Stomach (tissue), 9 donors: Measurements from ENCODE around the gene CD9. TPM values are rescaled to one million over a fixed set of nuclear protein-coding genes. Genes with fewer than 3 reads are reported as not detected.
A peak's percentile ranks its signal among the peaks of the same experiment; 100 is the strongest.

Source experiments
- DNase-seq, 2 donors: peaks; one replicate each; pipeline versions ENCODE4 v3.0.0 to v3.0.0-alpha.2; 2013 to 2019
- H3K27ac ChIP-seq, 5 donors: fragments of 200-600 bp in 4 of 5; sonication (generic) in 4 of 5; one replicate each; pipeline ENCODE4 v1.5.1; 2013 to 2019; ENCODE audit warnings: mild to moderate bottlenecking in 1 of 5, moderate library complexity in 1 of 5
- H3K27me3 ChIP-seq, 3 donors: fragments of 200-600 bp; sonication (generic); one replicate each; pipeline ENCODE4 v1.5.1; 2017 to 2019; ENCODE audit warnings: mixed run types in 1 of 3
- H3K36me3 ChIP-seq, 4 donors: fragments of 200-600 bp; sonication (generic); 1 replicate in 3 of 4; 2 replicates in 1 of 4; pipeline ENCODE4 v1.5.1; 2016 to 2019
- H3K4me1 ChIP-seq, 4 donors: fragments of 200-600 bp; sonication (generic); one replicate each; pipeline ENCODE4 v1.5.1; 2016 to 2019
- H3K4me3 ChIP-seq, 4 donors: fragments of 200-600 bp; sonication (generic) in 3 of 4; one replicate each; pipeline ENCODE4 v1.5.1; 2016 to 2019; ENCODE audit warnings: mild to moderate bottlenecking in 1 of 4
- H3K9me3 ChIP-seq, 4 donors: fragments of 200-600 bp; sonication (generic); one replicate each; pipeline ENCODE4 v1.5.1; 2016 to 2019
- CTCF ChIP-seq, 7 experiments: fragments of 450-650 bp in 4 of 7; fragments of 200-600 bp in 3 of 7; sonication (generic) in 3 of 7; IDR thresholded peaks; one replicate each; pipeline ENCODE4 v1.5.1; 2016 to 2019; ENCODE audit warnings: antibody characterized with exemption in 7 of 7, control low read depth in 2 of 7, mild to moderate bottlenecking in 1 of 7
- EP300 ChIP-seq: sonication (generic); formaldehyde crosslinking; IDR thresholded peaks from one replicate; pipeline ENCODE4 v1.6.1; 2017; ENCODE audit warnings: antibody characterized with exemption
- POLR2A ChIP-seq, 4 donors: fragments of 450-650 bp; IDR thresholded peaks; one replicate each; pipeline ENCODE4 v1.6.1; 2016; ENCODE audit warnings: antibody characterized with exemption in 4 of 4, control low read depth in 2 of 4, mild to moderate bottlenecking in 1 of 4, moderate library complexity in 1 of 4
- POLR2AphosphoS5 ChIP-seq, 3 donors: sonication (generic); formaldehyde crosslinking; IDR thresholded peaks; one replicate each; pipeline ENCODE4 v1.6.1; 2016; ENCODE audit warnings: antibody characterized with exemption in 3 of 3
- WGBS, 5 donors: extraction: QIAGEN DNeasy Blood & Tissue Kit in 3 of 5; methylation state at CpG; one replicate each; pipeline versions ENCODE4 v1.1.5 to v1.1.7; 2013 to 2018; 5-methylcytosine and 5-hydroxymethylcytosine counted together
- intact Hi-C: fragments of 100-400 bp; cut with DNase I; formaldehyde crosslinking; loops from one replicate; pipeline ENCODE4 v1.15.1; 2023; ENCODE audit warnings: low total_unique reads
- polyA plus RNA-seq, 3 donors: library from polyadenylated mRNA; stranded (reverse); fragments of 200-250 nt; gene quantifications; one replicate each; pipeline ENCODE4 v1.2.3, GENCODE V29; 2013
- total RNA-seq, 5 donors: library from RNA; depleted of rRNA; stranded (reverse); fragments of >200 nt; gene quantifications; one replicate each; pipeline versions ENCODE4 v1.1.0 to v1.2.3, GENCODE V29; 2014 to 2016
- donor health status: healthy with polysubstance abuse.
- donor health status: Bipolar disorder and iron deficiency.
- donor health status: healthy.

CD9 gene
- total and polyA plus RNA-seq, 8 donors: 51.0 to 421 (median 139) TPM

GRCh38 chr12:6274231-6275221 lies 74.3 kb downstream of the CD9 start:
- H3K4me1 ChIP-seq: peaks cover 26 to 51% (median 35%) of the 10 kb centered on the region in 4 donors
- peak overlapping the region in 3 of 5 donors; percentile 4 to 34 (median 7) for H3K27ac ChIP-seq
- no peak overlapping the region for H3K4me3 ChIP-seq
- no peaks in the 10 kb centered on the region for H3K36me3 ChIP-seq
- TF ChIP-seq CTCF (IDR thresholded peaks at IDR 0.05) (no peak), POLR2A (IDR thresholded peaks at IDR 0.05) (no peak), EP300 (no peak), POLR2AphosphoS5 (IDR thresholded peaks at IDR 0.05) (no peak)
- no peak for DNase-seq
- intact Hi-C loops: loop anchor here (5.0 kb wide), 1 partner anchor 217 kb away; no protein-coding TSS in a partner anchor
- WGBS, 5 donors: 67 to 75% (median 70%) methylated on average over 11 to 12 of the region's 12 CpGs
- no peaks in the 10 kb centered on the region for H3K27me3 ChIP-seq
- H3K9me3 ChIP-seq: no peaks in the 10 kb centered on the region

- intact Hi-C loops: no loop called here
- Histone ChIP-seq H3K4me3 (no peak overlapping the region), H3K27ac (peak overlapping the region in 1 of 5 donors; percentile 24), H3K36me3 (no peaks in the 10 kb centered on the region), H3K4me1 (peaks cover 40 to 65% (median 47%) of the 10 kb centered on the region in 4 donors), H3K9me3 (no peaks in the 10 kb centered on the region), H3K27me3 (no peaks in the 10 kb centered on the region)
- TF ChIP-seq EP300: no peak
- TF ChIP-seq POLR2AphosphoS5 (IDR thresholded peaks at IDR 0.05): no peak
- no peak for TF ChIP-seq CTCF (IDR thresholded peaks at IDR 0.05)
- no peak for TF ChIP-seq POLR2A (IDR thresholded peaks at IDR 0.05)
- no peak for DNase-seq
- WGBS, 5 donors: 73 to 80% (median 78%) methylated on average over 14 to 16 of the region's 16 CpGs
These were observed 76.0 kb downstream of the CD9 start for GRCh38 chr12:6275928-6276887.

GRCh38 chr12:6276956-6277620 lies 76.9 kb downstream of the CD9 start:
- no peaks in the 10 kb centered on the region for H3K27me3 ChIP-seq
- no peaks in the 10 kb centered on the region for H3K9me3 ChIP-seq
- no peaks in the 10 kb centered on the region for H3K36me3 ChIP-seq
- 60 to 68% (median 66%) methylated on average over 7 of the region's 7 CpGs for WGBS, 5 donors
- DNase-seq: no peak
- peak in 1 of 7 experiments; percentile 15 for TF ChIP-seq CTCF (IDR thresholded peaks at IDR 0.05)
- TF ChIP-seq POLR2AphosphoS5 (IDR thresholded peaks at IDR 0.05): no peak
- TF ChIP-seq POLR2A (IDR thresholded peaks at IDR 0.05): no peak
- intact Hi-C loops: no loop called here
- H3K27ac ChIP-seq: peak overlapping the region in 4 of 5 donors; percentile 91 to 96 (median 94)
- peaks cover 40 to 65% (median 47%) of the 10 kb centered on the region in 4 donors for H3K4me1 ChIP-seq
- no peak overlapping the region for H3K4me3 ChIP-seq
